GM12872 (cell line): ENCODE data around the gene NRG3.

Source experiments
- TF ChIP-seq, protein P1 (sequence below): IDR thresholded peaks from 3 replicates; pipeline ENCODE4 v1.5.1; 2011; ENCODE audit warnings: low read depth, mild to moderate bottlenecking, low read length, moderate library complexity; ENCODE audit not compliant: insufficient read depth

NRG3 gene

DNA sequence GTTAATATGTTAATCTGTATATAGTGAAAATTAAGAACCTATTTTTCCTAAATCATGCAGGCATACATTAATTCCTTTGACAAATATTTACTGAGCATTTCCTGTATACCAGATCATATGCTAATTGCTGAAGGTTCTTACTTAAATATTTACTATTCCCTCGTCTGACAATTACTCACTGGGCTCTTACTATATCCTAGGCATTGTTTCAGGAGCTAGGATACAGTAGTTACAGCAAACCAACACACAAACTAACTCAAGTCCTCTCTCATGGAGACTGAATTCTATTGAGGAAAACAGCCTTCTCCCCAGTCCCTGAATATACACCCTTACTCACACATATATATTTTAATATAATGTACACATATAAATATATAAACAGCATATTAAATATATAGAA lies 786.0 kb downstream of the NRG3 start:
- TF ChIP-seq, protein P1, sequence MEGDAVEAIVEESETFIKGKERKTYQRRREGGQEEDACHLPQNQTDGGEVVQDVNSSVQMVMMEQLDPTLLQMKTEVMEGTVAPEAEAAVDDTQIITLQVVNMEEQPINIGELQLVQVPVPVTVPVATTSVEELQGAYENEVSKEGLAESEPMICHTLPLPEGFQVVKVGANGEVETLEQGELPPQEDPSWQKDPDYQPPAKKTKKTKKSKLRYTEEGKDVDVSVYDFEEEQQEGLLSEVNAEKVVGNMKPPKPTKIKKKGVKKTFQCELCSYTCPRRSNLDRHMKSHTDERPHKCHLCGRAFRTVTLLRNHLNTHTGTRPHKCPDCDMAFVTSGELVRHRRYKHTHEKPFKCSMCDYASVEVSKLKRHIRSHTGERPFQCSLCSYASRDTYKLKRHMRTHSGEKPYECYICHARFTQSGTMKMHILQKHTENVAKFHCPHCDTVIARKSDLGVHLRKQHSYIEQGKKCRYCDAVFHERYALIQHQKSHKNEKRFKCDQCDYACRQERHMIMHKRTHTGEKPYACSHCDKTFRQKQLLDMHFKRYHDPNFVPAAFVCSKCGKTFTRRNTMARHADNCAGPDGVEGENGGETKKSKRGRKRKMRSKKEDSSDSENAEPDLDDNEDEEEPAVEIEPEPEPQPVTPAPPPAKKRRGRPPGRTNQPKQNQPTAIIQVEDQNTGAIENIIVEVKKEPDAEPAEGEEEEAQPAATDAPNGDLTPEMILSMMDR: no peak

DNA sequence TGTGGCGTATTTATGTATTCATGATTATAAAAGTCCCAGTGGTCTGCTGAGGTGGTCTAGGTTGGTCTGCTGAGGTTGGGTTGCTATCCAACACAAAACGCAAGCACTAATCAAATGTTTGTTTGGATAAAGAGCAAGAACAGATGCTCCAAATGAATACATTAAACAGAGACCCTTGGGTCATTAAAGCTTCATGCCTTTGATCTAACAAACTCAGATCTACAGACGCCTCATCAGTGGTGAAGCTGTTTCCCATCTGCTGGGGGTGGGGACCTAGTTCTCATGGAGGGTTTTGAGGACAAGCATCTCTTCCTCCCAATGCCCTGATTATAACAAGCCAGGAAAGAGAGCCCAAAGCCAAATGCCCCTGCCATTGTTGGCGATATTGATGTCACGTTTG lies 786.7 kb downstream of the NRG3 start:
- TF ChIP-seq, protein P1: no peak

DNA sequence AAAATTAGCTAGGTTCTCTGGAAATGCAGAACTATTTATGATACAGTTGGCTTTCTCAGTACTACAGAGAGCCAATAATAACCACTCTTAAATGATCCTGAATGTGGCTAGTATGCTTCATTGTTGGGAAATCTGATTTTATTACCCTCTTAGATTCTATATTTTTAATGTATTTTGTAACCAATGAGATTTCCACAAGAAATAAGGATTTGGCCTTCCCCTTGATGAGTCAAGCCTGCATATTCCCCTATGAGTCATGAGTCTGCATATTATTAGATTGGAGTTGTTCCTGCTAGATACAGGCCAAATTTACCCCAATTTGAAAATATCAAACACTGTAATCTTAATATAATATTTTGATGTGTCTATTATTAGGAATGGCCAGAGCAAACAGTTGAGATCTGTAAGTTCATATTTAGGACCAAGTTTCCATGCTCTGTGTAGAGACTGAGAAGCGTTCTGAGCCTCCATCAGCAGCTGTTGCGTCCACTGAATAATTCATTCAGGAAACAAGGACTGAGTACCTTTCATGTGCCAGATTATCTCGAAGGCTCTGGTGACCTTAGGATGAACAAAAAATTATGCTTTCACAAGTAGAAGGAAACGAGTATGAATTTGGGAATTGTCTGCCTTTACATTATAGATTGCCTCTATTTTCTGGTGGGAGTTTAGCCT lies 793.4 kb downstream of the NRG3 start:
- TF ChIP-seq, protein P1: no peak

DNA sequence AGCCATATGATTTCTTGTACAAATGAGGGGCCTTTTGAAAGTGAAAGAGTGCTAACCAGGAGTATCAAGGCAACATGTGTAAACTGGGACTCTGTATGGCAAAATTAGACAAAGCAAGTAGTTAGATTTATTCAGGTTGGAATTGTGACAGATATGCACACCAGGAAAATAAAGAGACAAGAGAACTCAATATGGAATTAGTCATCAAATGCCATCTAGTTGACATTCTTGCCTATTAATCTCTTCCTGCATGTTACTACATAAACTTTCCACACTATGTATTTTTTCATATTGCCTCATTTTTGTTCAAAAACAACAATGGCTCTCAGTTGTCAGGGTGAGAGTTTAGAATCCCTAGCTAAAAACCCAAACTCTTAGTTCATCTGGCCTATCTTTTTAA lies 799.0 kb downstream of the NRG3 start:
- TF ChIP-seq, protein P1: no peak

DNA sequence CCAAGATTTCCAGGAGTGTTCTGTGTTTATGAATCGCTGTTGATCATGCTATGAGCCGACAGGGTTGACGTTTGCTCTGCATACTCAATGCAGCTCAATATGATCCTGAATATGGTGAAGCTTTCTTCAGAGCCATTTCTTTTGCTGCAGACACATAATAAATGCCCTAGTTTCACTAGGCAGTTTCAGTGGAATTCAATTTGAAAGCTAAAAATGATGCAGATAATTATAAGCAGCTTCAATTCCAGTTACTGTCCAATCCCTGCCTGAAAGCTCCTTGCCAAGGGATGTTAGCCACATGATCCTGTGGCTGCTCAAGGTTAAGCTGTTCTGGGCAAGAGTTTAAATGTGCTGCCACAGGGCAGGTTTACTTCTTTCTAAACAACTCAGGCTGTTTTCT lies 805.6 kb downstream of the NRG3 start:
- TF ChIP-seq, protein P1: no peak

DNA sequence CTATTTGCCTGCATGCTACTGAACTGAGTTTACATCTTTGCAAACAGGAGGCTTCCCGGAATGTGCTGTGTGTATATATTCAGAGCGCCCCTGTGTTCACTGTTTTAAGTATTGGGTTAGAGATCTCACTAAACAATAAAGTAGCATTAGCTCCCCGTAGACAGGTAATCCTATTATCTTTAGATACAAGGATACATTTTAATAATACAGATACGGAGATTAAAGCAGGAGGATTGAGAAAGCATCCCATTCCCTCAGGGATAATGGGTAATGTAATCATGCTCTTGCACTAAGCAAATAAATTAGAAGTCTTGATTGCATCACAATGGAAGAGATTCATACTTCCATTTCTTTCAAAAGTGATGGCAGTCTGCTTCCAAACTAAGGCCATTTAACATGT lies 809.0 kb downstream of the NRG3 start:
- TF ChIP-seq, protein P1: no peak

DNA sequence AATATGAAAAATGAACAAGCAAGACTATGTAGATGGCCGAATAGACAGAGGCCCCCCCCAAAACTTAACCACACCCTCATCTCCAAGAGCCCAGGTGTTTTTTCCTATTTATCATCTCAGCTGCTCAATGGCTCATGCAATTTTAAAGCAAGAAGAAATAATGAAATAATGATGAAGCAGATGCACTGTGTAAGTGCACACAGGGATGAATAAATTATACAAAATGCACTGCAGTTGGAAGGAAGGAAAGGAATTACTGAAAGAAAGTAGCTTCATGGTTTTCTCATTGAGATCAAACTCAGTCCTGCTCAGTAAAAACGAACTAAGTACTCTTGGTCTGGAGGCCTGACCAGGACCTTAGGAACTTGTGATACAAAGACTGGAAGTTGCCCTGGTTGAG lies 810.1 kb downstream of the NRG3 start:
- TF ChIP-seq, protein P1: no peak
